SH-SY5Y (cell line): Measurements from ENCODE around the gene XXYLT1.

Experiments used
- GATA2 ChIP-seq: IDR thresholded peaks from 2 replicates; pipeline ENCODE4 v1.6.1; 2011; ENCODE audit warnings: mild to moderate bottlenecking, low read depth, low read length
- GATA3 ChIP-seq: IDR thresholded peaks from 2 replicates; pipeline ENCODE4 v1.6.1; 2011; ENCODE audit warnings: low read depth, mild to moderate bottlenecking, low read length, moderate library complexity

- TF ChIP-seq GATA2: no peak
- TF ChIP-seq GATA3: no peak
Observed at GRCh38 chr3:195065142-195065863, 205.7 kb downstream of the XXYLT1 start.
